Measurements from ENCODE around the gene EHD1. TPM values are rescaled to one million over a fixed set of nuclear protein-coding genes. Genes with fewer than 3 reads are reported as not detected.
A peak's percentile ranks its signal among the peaks of the same experiment; 100 is the strongest.

EHD1 gene
- total RNA-seq, 1 experiment from 2014 or later = 92.8 TPM

GRCh38 chr11:64870176-64870892 is 8.1 kb downstream of the EHD1 start:
- H3K4me3 Mint-ChIP-seq (ENCODE audit: low read depth, unreplicated experiment) = peak overlapping the region; percentile 54
- no peak for DNase-seq
- CTCF ChIA-PET = interaction anchor here (3.9 kb wide), 1 partner anchor 22 kb away, joined by 14 read pairs; no protein-coding TSS in a partner anchor
- H3K36me3 Mint-ChIP-seq (ENCODE audit: insufficient read depth, unreplicated experiment) = peaks cover 65% of the 10 kb centered on the region
- intact Hi-C loops (cut with micrococcal nuclease; ENCODE audit: unreplicated experiment) = no loop called here
- no peak overlapping the region for H3K27ac Mint-ChIP-seq (ENCODE audit: unreplicated experiment)
- TF ChIP-seq CTCF (IDR thresholded peaks at IDR 0.05; ENCODE audit: unreplicated experiment) = no peak
- no peaks in the 10 kb centered on the region for H3K9me3 Mint-ChIP-seq (ENCODE audit: low read depth, unreplicated experiment)
- peaks cover 68% of the 10 kb centered on the region for H3K4me1 Mint-ChIP-seq (ENCODE audit: low read depth, unreplicated experiment)
- no peaks in the 10 kb centered on the region for H3K27me3 Mint-ChIP-seq (ENCODE audit: unreplicated experiment)
- no TSS peak for BruUV-seq (replicated peaks)

GRCh38 chr11:64869571-64870175 is 8.7 kb downstream of the EHD1 start:
- H3K4me3 Mint-ChIP-seq (ENCODE audit: low read depth, unreplicated experiment) = no peak overlapping the region
- DNase-seq = no peak
- TF ChIP-seq CTCF (IDR thresholded peaks at IDR 0.05; ENCODE audit: unreplicated experiment) = no peak
- BruUV-seq (replicated peaks) = no TSS peak
- H3K27me3 Mint-ChIP-seq (ENCODE audit: unreplicated experiment) = no peaks in the 10 kb centered on the region
- intact Hi-C loops (cut with micrococcal nuclease; ENCODE audit: unreplicated experiment) = no loop called here
- no peak overlapping the region for H3K27ac Mint-ChIP-seq (ENCODE audit: unreplicated experiment)
- no peaks in the 10 kb centered on the region for H3K9me3 Mint-ChIP-seq (ENCODE audit: low read depth, unreplicated experiment)
- CTCF ChIA-PET = interaction anchor here (0.7 to 3.9 kb wide), 6 partner anchors 14 to 127 kb away, joined by 3 to 15 read pairs (median 3); partner anchors contain the start of genes BATF2 and CDC42BPG
- H3K36me3 Mint-ChIP-seq (ENCODE audit: insufficient read depth, unreplicated experiment) = peaks cover 59% of the 10 kb centered on the region
- H3K4me1 Mint-ChIP-seq (ENCODE audit: low read depth, unreplicated experiment) = peaks cover 67% of the 10 kb centered on the region

- H3K27ac Mint-ChIP-seq (ENCODE audit: unreplicated experiment) = no peak overlapping the region
- BruUV-seq (replicated peaks) = no TSS peak
- H3K4me1 Mint-ChIP-seq (ENCODE audit: low read depth, unreplicated experiment) = peaks cover 67% of the 10 kb centered on the region
- peak; percentile 40 for DNase-seq
- CTCF ChIA-PET = interaction anchor here (0.7 to 3.9 kb wide), 9 partner anchors 12 to 128 kb away, joined by 3 to 15 read pairs (median 3); partner anchors contain the start of genes BATF2 and CDC42BPG
- H3K36me3 Mint-ChIP-seq (ENCODE audit: insufficient read depth, unreplicated experiment) = peaks cover 53% of the 10 kb centered on the region
- H3K27me3 Mint-ChIP-seq (ENCODE audit: unreplicated experiment) = no peaks in the 10 kb centered on the region
- no peak for TF ChIP-seq CTCF (IDR thresholded peaks at IDR 0.05; ENCODE audit: unreplicated experiment)
- H3K4me3 Mint-ChIP-seq (ENCODE audit: low read depth, unreplicated experiment) = peak overlapping the region; percentile 15
- no peaks in the 10 kb centered on the region for H3K9me3 Mint-ChIP-seq (ENCODE audit: low read depth, unreplicated experiment)
- intact Hi-C loops (cut with micrococcal nuclease; ENCODE audit: unreplicated experiment) = loop anchor here (1.0 kb wide), 1 partner anchor 7 kb away; no protein-coding TSS in a partner anchor
These were observed 9.4 kb downstream of the EHD1 start for GRCh38 chr11:64868904-64869570.

GRCh38 chr11:64867748-64868462 is 10.5 kb downstream of the EHD1 start:
- intact Hi-C loops (cut with micrococcal nuclease; ENCODE audit: unreplicated experiment) = loop anchor here (1.0 kb wide), 1 partner anchor 8 kb away; no protein-coding TSS in a partner anchor
- CTCF ChIA-PET = interaction anchor here (0.7 to 3.9 kb wide), 6 partner anchors 9 to 20 kb away, joined by 3 to 15 read pairs (median 4); no protein-coding TSS in a partner anchor
- Mint-ChIP-seq H3K27ac (ENCODE audit: unreplicated experiment) (no peak overlapping the region), H3K4me3 (ENCODE audit: low read depth, unreplicated experiment) (peak overlapping the region; percentile 15), H3K27me3 (ENCODE audit: unreplicated experiment) (no peaks in the 10 kb centered on the region), H3K9me3 (ENCODE audit: low read depth, unreplicated experiment) (no peaks in the 10 kb centered on the region), H3K4me1 (ENCODE audit: low read depth, unreplicated experiment) (peaks cover 62% of the 10 kb centered on the region), H3K36me3 (ENCODE audit: insufficient read depth, unreplicated experiment) (peaks cover 44% of the 10 kb centered on the region)
- BruUV-seq (replicated peaks) = no TSS peak
- no peak for DNase-seq
- TF ChIP-seq CTCF (IDR thresholded peaks at IDR 0.05; ENCODE audit: unreplicated experiment) = no peak
